Type B pancreatic cell (in vitro differentiated cells): Measurements from ENCODE around the gene RGS9. TPM values are rescaled to one million over a fixed set of nuclear protein-coding genes. Genes with fewer than 3 reads are reported as not detected.

Source experiments
- DNase-seq: peaks from one replicate; pipeline ENCODE4 v3.0.0; 2021; ENCODE audit warnings: mixed read lengths; ENCODE audit not compliant: unreplicated experiment; ENCODE audit errors: extremely low spot score
- H3K27ac Mint-ChIP-seq: 2 replicates; pipeline ENCODE4 v1.8.0; 2021; ENCODE audit warnings: mild to moderate bottlenecking, mixed read lengths
- H3K27me3 Mint-ChIP-seq: 2 replicates; pipeline ENCODE4 v1.8.0; 2021; ENCODE audit warnings: mixed read lengths
- H3K36me3 Mint-ChIP-seq: 2 replicates; pipeline ENCODE4 v1.8.0; 2021; ENCODE audit warnings: mixed read lengths
- H3K4me1 Mint-ChIP-seq: one replicate; pipeline ENCODE4 v1.8.0; 2021; ENCODE audit warnings: mixed read lengths; ENCODE audit not compliant: unreplicated experiment
- H3K4me3 Mint-ChIP-seq: 2 replicates; pipeline ENCODE4 v1.8.0; 2021; ENCODE audit warnings: mild to moderate bottlenecking, mixed read lengths
- H3K9me3 Mint-ChIP-seq: 2 replicates; pipeline ENCODE4 v1.8.0; 2021; ENCODE audit warnings: mixed read lengths
- CTCF ChIP-seq: fragments of 200-600 bp; sonication (generic); conservative IDR thresholded peaks from 2 replicates; pipeline ENCODE4 v1.5.0; 2021; ENCODE audit warnings: antibody characterized with exemption, mild to moderate bottlenecking
- total RNA-seq: library from RNA; stranded (reverse); gene quantifications from 2 replicates; pipeline ENCODE4 v1.2.1, GENCODE V29; 2021; ENCODE audit warnings: low replicate concordance

RGS9 gene
- total RNA-seq, 1 donor from 2014 or later, result 5.5 TPM

GRCh38 chr17:65268832-65269231, 131.7 kb downstream of the RGS9 start:
- no peaks in the 10 kb centered on the region for H3K36me3 Mint-ChIP-seq
- no peaks in the 10 kb centered on the region for H3K27me3 Mint-ChIP-seq
- H3K27ac Mint-ChIP-seq, result no peak overlapping the region
- no peak for TF ChIP-seq CTCF
- no peaks in the 10 kb centered on the region for H3K4me1 Mint-ChIP-seq
- no peak overlapping the region for H3K4me3 Mint-ChIP-seq
- H3K9me3 Mint-ChIP-seq, result peaks cover 22% of the 10 kb centered on the region
- no peak for DNase-seq

GRCh38 chr17:65270499-65271253, 133.5 kb downstream of the RGS9 start:
- Mint-ChIP-seq H3K36me3 (no peaks in the 10 kb centered on the region), H3K27me3 (no peaks in the 10 kb centered on the region), H3K4me1 (no peaks in the 10 kb centered on the region), H3K4me3 (no peak overlapping the region), H3K27ac (no peak overlapping the region), H3K9me3 (peaks cover 21% of the 10 kb centered on the region)
- DNase-seq, result no peak
- TF ChIP-seq CTCF, result no peak

GRCh38 chr17:65271296-65271695, 134.1 kb downstream of the RGS9 start:
- no peak overlapping the region for H3K4me3 Mint-ChIP-seq
- H3K27me3 Mint-ChIP-seq, result no peaks in the 10 kb centered on the region
- no peak overlapping the region for H3K27ac Mint-ChIP-seq
- H3K36me3 Mint-ChIP-seq, result no peaks in the 10 kb centered on the region
- no peak for TF ChIP-seq CTCF
- DNase-seq, result peak; percentile 27
- H3K4me1 Mint-ChIP-seq, result no peaks in the 10 kb centered on the region
- H3K9me3 Mint-ChIP-seq, result peaks cover 17% of the 10 kb centered on the region

Other genes with a start within 250 kb of the RGS9 start
- gene LRRC37A3, start 217.9 kb upstream of the RGS9 start, total RNA-seq, result 9.7 and 21.1 TPM in 2 replicates
- 36.0 and 43.3 TPM in 2 replicates for gene GNA13, start 80.6 kb upstream of the RGS9 start, total RNA-seq